Kidney (tissue), 14 donors: ENCODE results near the gene FCN2. TPM values are rescaled to one million over a fixed set of nuclear protein-coding genes. Genes with fewer than 3 reads are reported as not detected.

ENCODE experiments used
- DNase-seq, 5 donors: peaks; one replicate each; pipeline ENCODE4 v3.0.0-alpha.2; 2013 to 2020
- FAIRE-seq: peaks from 2 replicates; lab custom pipeline; 2012; peaks lifted over from hg19 to GRCh38; lab: Jason Lieb, UNC
- H3K27ac ChIP-seq, 2 donors: one replicate each; pipeline ENCODE4 v1.7.0; 2013; ENCODE audit warnings: low read depth in 2 of 2, low read length in 2 of 2, inconsistent platforms in 1 of 2
- H3K27me3 ChIP-seq: one replicate; pipeline ENCODE4 v1.7.1; 2013; ENCODE audit warnings: low read length, inconsistent platforms; ENCODE audit not compliant: control insufficient read depth, insufficient read depth
- H3K36me3 ChIP-seq, 3 donors: one replicate each; pipeline versions ENCODE4 v1.7.0 to v1.7.1; 2013; ENCODE audit warnings: low read length in 3 of 3, control low read depth in 1 of 3, inconsistent platforms in 1 of 3; ENCODE audit not compliant: insufficient read depth in 3 of 3, control insufficient read depth in 2 of 3
- H3K4me1 ChIP-seq, 3 donors: one replicate each; pipeline versions ENCODE4 v1.7.0 to v1.7.1; 2013; ENCODE audit warnings: low read length in 3 of 3, inconsistent platforms in 1 of 3, low read depth in 1 of 3; ENCODE audit not compliant: control insufficient read depth in 2 of 3, insufficient read depth in 2 of 3
- H3K4me3 ChIP-seq, 3 donors: one replicate each; pipeline versions ENCODE4 v1.7.0 to v1.8.1; 2013; ENCODE audit warnings: low read length in 3 of 3, control low read depth in 1 of 3, inconsistent platforms in 1 of 3
- H3K9ac ChIP-seq, 3 donors: one replicate each; pipeline versions ENCODE4 v1.7.0 to v1.7.1; 2013; ENCODE audit warnings: low read length in 3 of 3, control low read depth in 1 of 3, inconsistent platforms in 1 of 3
- H3K9me3 ChIP-seq, 3 donors: one replicate each; pipeline versions ENCODE4 v1.7.0 to v1.7.1; 2013; ENCODE audit warnings: low read length in 3 of 3, control low read depth in 1 of 3, inconsistent platforms in 1 of 3; ENCODE audit not compliant: control insufficient read depth in 2 of 3, insufficient read depth in 1 of 3
- intact Hi-C: fragments of 100-400 bp; cut with DNase I; formaldehyde crosslinking; loops from one replicate; pipeline ENCODE4 v1.11.1; 2022
- polyA plus RNA-seq: library from polyadenylated mRNA; stranded (reverse); fragments of 350-450 nt; fragmentation: Illumina TruSeq; extraction: RNeasy Lipid Tissue Mini Kit (QIAGEN cat#74804); gene quantifications from one replicate; pipeline ENCODE4 v1.2.3, GENCODE V29; 2014; ENCODE audit warnings: low read depth, low replicate concordance; ENCODE audit not compliant: insufficient read depth
- total RNA-seq: library from RNA; stranded (reverse); fragmentation: NEBNext Ultra II Directional; extraction: Animal tissue kit (Norgen Biotek cat#: 25700); gene quantifications from one replicate; pipeline ENCODE4 v1.2.1, GENCODE V29; 2021
- TF ChIP-seq, protein P1 (sequence below): IDR thresholded peaks from 3 replicates; pipeline ENCODE4 v1.5.1; 2012; ENCODE audit warnings: mild to moderate bottlenecking, moderate library complexity, borderline replicate concordance; ENCODE audit not compliant: insufficient read depth; ENCODE audit errors: extremely low read depth
- donor health status: control.
- donor health status: control.
- donor health status: control.
- donor health status: control.
- donor health status: control.
- donor health status: DM: yes; HTN: yes; CAD: no.
- donor health status: Normal renal cell carcinoma (clear cell type).

FCN2 gene
- total and polyA plus RNA-seq, 2 donors from 2014 or later, result 2.8 to 3.6 TPM

DNA sequence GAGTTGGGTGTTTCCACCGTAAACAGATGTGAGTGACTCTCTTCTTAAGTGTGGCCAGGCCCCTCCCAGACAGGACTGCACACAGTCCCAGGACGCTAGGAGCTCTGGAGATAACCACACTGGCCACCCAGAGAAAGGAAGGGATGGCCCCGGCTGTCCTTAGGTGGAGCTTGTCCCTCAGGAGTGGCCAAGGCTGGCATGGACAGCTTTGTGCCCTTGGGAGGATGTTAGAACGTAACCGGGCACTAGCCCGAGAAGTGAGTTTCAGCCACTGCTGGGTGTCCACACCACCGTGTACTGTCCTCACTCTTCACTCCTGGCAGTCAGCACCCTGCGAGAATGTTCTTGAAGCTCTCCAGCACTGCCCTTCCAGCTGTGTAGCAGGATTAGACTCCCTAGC is 35.8 kb upstream of the FCN2 start:
- TF ChIP-seq, protein P1, sequence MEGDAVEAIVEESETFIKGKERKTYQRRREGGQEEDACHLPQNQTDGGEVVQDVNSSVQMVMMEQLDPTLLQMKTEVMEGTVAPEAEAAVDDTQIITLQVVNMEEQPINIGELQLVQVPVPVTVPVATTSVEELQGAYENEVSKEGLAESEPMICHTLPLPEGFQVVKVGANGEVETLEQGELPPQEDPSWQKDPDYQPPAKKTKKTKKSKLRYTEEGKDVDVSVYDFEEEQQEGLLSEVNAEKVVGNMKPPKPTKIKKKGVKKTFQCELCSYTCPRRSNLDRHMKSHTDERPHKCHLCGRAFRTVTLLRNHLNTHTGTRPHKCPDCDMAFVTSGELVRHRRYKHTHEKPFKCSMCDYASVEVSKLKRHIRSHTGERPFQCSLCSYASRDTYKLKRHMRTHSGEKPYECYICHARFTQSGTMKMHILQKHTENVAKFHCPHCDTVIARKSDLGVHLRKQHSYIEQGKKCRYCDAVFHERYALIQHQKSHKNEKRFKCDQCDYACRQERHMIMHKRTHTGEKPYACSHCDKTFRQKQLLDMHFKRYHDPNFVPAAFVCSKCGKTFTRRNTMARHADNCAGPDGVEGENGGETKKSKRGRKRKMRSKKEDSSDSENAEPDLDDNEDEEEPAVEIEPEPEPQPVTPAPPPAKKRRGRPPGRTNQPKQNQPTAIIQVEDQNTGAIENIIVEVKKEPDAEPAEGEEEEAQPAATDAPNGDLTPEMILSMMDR, result no peak
- H3K36me3 ChIP-seq, result no peaks in the 10 kb centered on the region
- DNase-seq (peak in 1 of 5 donors; percentile 46), FAIRE-seq (no peak)
- no peak overlapping the region for H3K27ac ChIP-seq
- H3K4me1 ChIP-seq, result no peaks in the 10 kb centered on the region
- no peaks in the 10 kb centered on the region for H3K9me3 ChIP-seq
- H3K4me3 ChIP-seq, result no peak overlapping the region
- intact Hi-C loops, result no loop called here
- H3K9ac ChIP-seq, result no peak overlapping the region
- no peaks in the 10 kb centered on the region for H3K27me3 ChIP-seq

DNA sequence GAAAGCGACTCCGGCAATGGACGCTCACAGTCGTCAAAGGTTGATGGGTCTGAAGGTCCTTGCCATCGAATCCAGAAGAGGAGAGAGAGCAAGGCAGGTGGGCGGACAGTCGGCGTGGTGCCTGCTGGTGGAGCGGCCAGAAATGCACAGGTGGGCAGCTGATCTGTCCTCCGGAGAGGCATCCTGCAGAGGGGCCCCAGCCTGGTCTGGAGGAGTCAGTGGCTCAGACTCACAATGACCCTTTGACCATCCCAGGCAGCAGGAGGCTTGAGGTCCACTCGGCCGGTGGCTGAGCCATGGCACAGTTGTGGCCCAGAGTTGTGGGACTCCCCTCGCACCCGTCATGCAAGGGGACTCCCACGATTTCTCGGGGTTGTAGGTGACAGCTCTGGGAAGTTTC is 34.4 kb upstream of the FCN2 start:
- no peak for FAIRE-seq
- no peak for DNase-seq
- Histone ChIP-seq H3K9me3 (no peaks in the 10 kb centered on the region), H3K27ac (no peak overlapping the region), H3K4me1 (no peaks in the 10 kb centered on the region), H3K9ac (no peak overlapping the region), H3K36me3 (no peaks in the 10 kb centered on the region), H3K4me3 (no peak overlapping the region), H3K27me3 (no peaks in the 10 kb centered on the region)
- intact Hi-C loops, result no loop called here
- TF ChIP-seq, protein P1, result no peak

- Histone ChIP-seq H3K9ac (no peak overlapping the region), H3K9me3 (peaks cover 0 to 3% (median 0%) of the 10 kb centered on the region in 3 donors), H3K4me1 (no peaks in the 10 kb centered on the region), H3K36me3 (no peaks in the 10 kb centered on the region), H3K27me3 (no peaks in the 10 kb centered on the region), H3K4me3 (no peak overlapping the region), H3K27ac (no peak overlapping the region)
- intact Hi-C loops, result no loop called here
- TF ChIP-seq, protein P1, result no peak
- DNase-seq, result no peak
- no peak for FAIRE-seq
Measured at GRCh38 chr9:134846699-134847098, 33.9 kb upstream of the FCN2 start.

DNA sequence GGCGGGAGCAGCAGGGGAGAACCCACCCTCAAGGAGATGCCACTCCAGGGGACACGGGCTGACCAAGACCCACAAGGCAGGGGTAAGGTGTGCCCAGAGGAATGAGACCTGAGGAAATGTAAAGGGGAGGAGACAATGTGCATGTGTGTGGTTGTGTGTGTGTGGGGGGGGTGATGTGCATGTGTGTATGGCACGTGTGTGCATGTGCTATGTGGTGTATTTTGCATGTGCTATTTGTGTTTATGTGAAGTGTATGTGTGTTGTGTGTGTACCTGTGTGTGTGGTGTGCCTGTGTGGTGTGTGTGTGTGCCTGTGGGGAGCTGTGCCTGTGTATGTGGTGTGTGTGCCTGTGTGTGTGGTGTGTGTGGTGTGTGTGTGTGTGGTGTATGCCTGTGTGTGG is 33.5 kb upstream of the FCN2 start:
- TF ChIP-seq, protein P1, result no peak
- Histone ChIP-seq H3K27me3 (no peaks in the 10 kb centered on the region), H3K9ac (no peak overlapping the region), H3K4me3 (no peak overlapping the region), H3K4me1 (no peaks in the 10 kb centered on the region), H3K9me3 (peaks cover 0 to 3% (median 0%) of the 10 kb centered on the region in 3 donors), H3K27ac (no peak overlapping the region), H3K36me3 (no peaks in the 10 kb centered on the region)
- intact Hi-C loops, result no loop called here
- no peak for DNase-seq
- no peak for FAIRE-seq
